GM23338 (cell line): ENCODE results near the gene NT5C1A. TPM values are rescaled to one million over a fixed set of nuclear protein-coding genes. Genes with fewer than 3 reads are reported as not detected.
A peak's percentile ranks its signal among the peaks of the same experiment; 100 is the strongest.

Experiments used
- ATAC-seq: fragments of 200-7000 bp; cut with Tn5 transposase; 3 replicates; pipeline ENCODE4 v1.9.1; 2020
- DNase-seq: peaks from one replicate; pipeline ENCODE4 v3.0.0-alpha.2; 2015; ENCODE audit warnings: low spot score
- H2AFZ ChIP-seq: fragments of 200-600 bp; sonication (generic); 2 replicates; pipeline ENCODE4 v1.8.0; 2016; ENCODE audit warnings: antibody characterized with exemption, mild to moderate bottlenecking, moderate library complexity
- H3F3A ChIP-seq: fragments of 200-600 bp; sonication (generic); replicated peaks from 2 replicates; pipeline ENCODE4 v1.8.0; 2017; ENCODE audit warnings: antibody characterized with exemption, mixed run types, low read depth
- H3K27ac ChIP-seq: fragments of 200-600 bp; sonication (generic); 2 replicates; pipeline ENCODE4 v1.6.1; 2016; ENCODE audit warnings: low read depth
- H3K27me3 ChIP-seq: fragments of 200-600 bp; sonication (generic); 2 replicates; pipeline ENCODE4 v1.8.0; 2016; ENCODE audit warnings: mild to moderate bottlenecking, mixed run types, moderate library complexity; ENCODE audit not compliant: insufficient read depth
- H3K36me3 ChIP-seq: fragments of 200-600 bp; sonication (generic); 2 replicates; pipeline ENCODE4 v1.8.0; 2016; ENCODE audit warnings: mild to moderate bottlenecking; ENCODE audit not compliant: insufficient read depth
- H3K4me1 ChIP-seq: fragments of 200-600 bp; sonication (generic); 2 replicates; pipeline ENCODE4 v1.8.0; 2016; ENCODE audit warnings: mild to moderate bottlenecking, moderate library complexity; ENCODE audit not compliant: insufficient read depth
- H3K4me2 ChIP-seq: fragments of 200-600 bp; sonication (generic); 2 replicates; pipeline ENCODE4 v1.7.1; 2017; ENCODE audit warnings: mixed run types
- H3K4me3 ChIP-seq: fragments of 200-600 bp; sonication (generic); 2 replicates; pipeline ENCODE4 v1.6.1; 2016; ENCODE audit warnings: mixed run types
- H3K79me2 ChIP-seq: fragments of 200-600 bp; sonication (generic); replicated peaks from 2 replicates; pipeline ENCODE4 v1.8.0; 2017; ENCODE audit warnings: mild to moderate bottlenecking; ENCODE audit not compliant: insufficient read depth
- H3K9me2 ChIP-seq: fragments of 200-600 bp; sonication (generic); 2 replicates; pipeline ENCODE4 v1.8.0; 2017; ENCODE audit not compliant: insufficient read depth
- H4K20me1 ChIP-seq: fragments of 200-600 bp; sonication (generic); replicated peaks from 2 replicates; pipeline ENCODE4 v1.8.0; 2017; ENCODE audit warnings: mild to moderate bottlenecking; ENCODE audit not compliant: insufficient read depth
- H3K27ac Mint-ChIP-seq: 2 replicates; pipeline ENCODE4 v1.8.0; 2020; ENCODE audit warnings: inconsistent platforms, mild to moderate bottlenecking, moderate library complexity, mixed read lengths
- H3K27me3 Mint-ChIP-seq: 3 replicates; pipeline ENCODE4 v1.8.0; 2022; ENCODE audit warnings: low read depth, mild to moderate bottlenecking, moderate library complexity, mixed read lengths, inconsistent platforms; ENCODE audit not compliant: insufficient read depth, poor library complexity
- H3K36me3 Mint-ChIP-seq: 3 replicates; pipeline ENCODE4 v1.8.0; 2021; ENCODE audit warnings: low read depth, mild to moderate bottlenecking, inconsistent platforms, moderate library complexity, mixed read lengths
- H3K4me1 Mint-ChIP-seq: 3 replicates; pipeline ENCODE4 v1.8.0; 2020; ENCODE audit warnings: mild to moderate bottlenecking, inconsistent platforms, mixed read lengths
- H3K4me3 Mint-ChIP-seq: 3 replicates; pipeline ENCODE4 v1.8.0; 2021; ENCODE audit warnings: moderate library complexity, mild to moderate bottlenecking, inconsistent platforms, mixed read lengths
- H3K9me3 Mint-ChIP-seq: 3 replicates; pipeline ENCODE4 v1.8.0; 2020; ENCODE audit warnings: moderate library complexity, mild to moderate bottlenecking, inconsistent platforms, mixed read lengths
- CREB1 ChIP-seq: fragments of 250-450 bp; sonication (Bioruptor Pico); IDR thresholded peaks from 2 replicates; pipeline ENCODE4 v1.5.0; 2020; ENCODE audit warnings: low read depth, mild to moderate bottlenecking, moderate library complexity
- NANOG ChIP-seq: IDR thresholded peaks from 2 replicates; pipeline ENCODE4 v1.6.1; 2016; ENCODE audit warnings: antibody characterized with exemption, borderline replicate concordance
- POLR2AphosphoS5 ChIP-seq: IDR thresholded peaks from 2 replicates; pipeline ENCODE4 v1.6.1; 2016; ENCODE audit warnings: antibody characterized with exemption, low read depth
- STAT1 ChIP-seq: IDR thresholded peaks from one replicate; pipeline ENCODE4 v1.6.1; 2016; ENCODE audit warnings: antibody characterized with exemption; ENCODE audit not compliant: unreplicated experiment
- ZNF331 ChIP-seq: fragments of 250-450 bp; sonication (Bioruptor Pico); IDR thresholded peaks from 2 replicates; pipeline ENCODE4 v1.5.0; 2020; ENCODE audit warnings: low read depth, mild to moderate bottlenecking, moderate library complexity
- polyA plus RNA-seq: library from polyadenylated mRNA; unstranded; fragments of >200 nt; fragmentation: Nextera tagmentation; extraction: Ambion mirVana; gene quantifications from 2 replicates; pipeline ENCODE4 v1.2.1, GENCODE V29; 2016
- total RNA-seq: library from RNA; depleted of rRNA; stranded (reverse); fragments of >200 nt; shearing (Covaris generic); gene quantifications from 2 replicates; pipeline ENCODE4 v1.2.3, GENCODE V29; 2014
- TF ChIP-seq, protein P1 (sequence below): fragments of 250-450 bp; sonication (Bioruptor Pico); IDR thresholded peaks from 2 replicates; pipeline ENCODE4 v1.5.0; 2020; ENCODE audit warnings: mild to moderate bottlenecking, moderate library complexity
- TF ChIP-seq, protein P2 (sequence below): IDR thresholded peaks from 2 replicates; pipeline ENCODE4 v1.6.1; 2016; ENCODE audit warnings: antibody characterized with exemption
- TF ChIP-seq, protein P3 (sequence below): IDR thresholded peaks from one replicate; pipeline ENCODE4 v1.6.1; 2018; ENCODE audit warnings: antibody characterized with exemption; ENCODE audit not compliant: unreplicated experiment
- TF ChIP-seq, protein P4 (sequence below), 2 experiments: fragments of 200-600 bp in 1 of 2; sonication (generic) in 1 of 2; conservative IDR thresholded peaks; 2 replicates each; pipeline versions ENCODE4 v1.5.1 to v1.6.1; 2016 to 2017; ENCODE audit warnings: antibody characterized with exemption in 2 of 2, low read depth in 2 of 2, mild to moderate bottlenecking in 2 of 2, moderate library complexity in 1 of 2

The NT5C1A gene
- total and polyA plus RNA-seq, 2 experiments from 2014 or later: not detected

DNA sequence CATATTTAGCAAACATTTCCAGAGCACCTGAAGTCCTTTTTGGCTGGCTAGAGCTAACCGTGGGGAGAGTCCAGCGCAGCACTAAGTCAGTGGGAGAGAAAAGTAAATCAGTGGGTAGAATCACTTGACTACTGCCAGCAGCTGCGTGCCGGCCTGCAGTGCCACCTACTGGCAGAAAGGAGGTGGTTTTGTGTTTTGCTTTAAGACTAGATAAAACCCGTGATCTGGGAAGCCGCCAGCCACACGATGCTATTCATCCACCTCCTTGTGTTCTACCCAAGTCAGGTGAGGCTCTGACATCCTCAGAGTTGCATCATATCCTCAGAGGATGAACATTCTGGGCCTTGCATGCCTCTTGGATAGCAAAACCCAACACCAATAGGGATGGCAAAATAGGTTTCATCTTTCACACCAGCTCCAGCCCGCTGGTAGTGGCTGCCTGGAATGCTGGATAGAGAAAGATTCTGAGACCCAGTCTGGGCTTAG is 18.3 kb downstream of the NT5C1A start:
- ATAC-seq (peak; percentile 81), DNase-seq (peak; percentile 93)
- Histone ChIP-seq H3K4me2 (no peak overlapping the region), H4K20me1 (no peaks in the 10 kb centered on the region), H3K9me2 (peaks cover 4% of the 10 kb centered on the region; the same call in 1 of the 2 replicates), H2AFZ (no peak overlapping the region), H3K36me3 (no peaks in the 10 kb centered on the region), H3K79me2 (no peaks in the 10 kb centered on the region), H3K4me1 (0 out of 2 replicates have a peak, but pooled peaks cover 6% of the 10 kb centered on the region), H3K4me3 (no peak overlapping the region), H3K27ac (no peak overlapping the region), H3F3A (no peaks in the 10 kb centered on the region), H3K27me3 (peaks cover 26% of the 10 kb centered on the region)
- Mint-ChIP-seq H3K27me3 (peaks cover 15% of the 10 kb centered on the region), H3K4me3 (no peak overlapping the region; the same call in 2 of the 3 replicates), H3K27ac (no peak overlapping the region), H3K36me3 (no peaks in the 10 kb centered on the region), H3K4me1 (peaks cover 12% of the 10 kb centered on the region), H3K9me3 (no peaks in the 10 kb centered on the region)
- TF ChIP-seq, protein P1, sequence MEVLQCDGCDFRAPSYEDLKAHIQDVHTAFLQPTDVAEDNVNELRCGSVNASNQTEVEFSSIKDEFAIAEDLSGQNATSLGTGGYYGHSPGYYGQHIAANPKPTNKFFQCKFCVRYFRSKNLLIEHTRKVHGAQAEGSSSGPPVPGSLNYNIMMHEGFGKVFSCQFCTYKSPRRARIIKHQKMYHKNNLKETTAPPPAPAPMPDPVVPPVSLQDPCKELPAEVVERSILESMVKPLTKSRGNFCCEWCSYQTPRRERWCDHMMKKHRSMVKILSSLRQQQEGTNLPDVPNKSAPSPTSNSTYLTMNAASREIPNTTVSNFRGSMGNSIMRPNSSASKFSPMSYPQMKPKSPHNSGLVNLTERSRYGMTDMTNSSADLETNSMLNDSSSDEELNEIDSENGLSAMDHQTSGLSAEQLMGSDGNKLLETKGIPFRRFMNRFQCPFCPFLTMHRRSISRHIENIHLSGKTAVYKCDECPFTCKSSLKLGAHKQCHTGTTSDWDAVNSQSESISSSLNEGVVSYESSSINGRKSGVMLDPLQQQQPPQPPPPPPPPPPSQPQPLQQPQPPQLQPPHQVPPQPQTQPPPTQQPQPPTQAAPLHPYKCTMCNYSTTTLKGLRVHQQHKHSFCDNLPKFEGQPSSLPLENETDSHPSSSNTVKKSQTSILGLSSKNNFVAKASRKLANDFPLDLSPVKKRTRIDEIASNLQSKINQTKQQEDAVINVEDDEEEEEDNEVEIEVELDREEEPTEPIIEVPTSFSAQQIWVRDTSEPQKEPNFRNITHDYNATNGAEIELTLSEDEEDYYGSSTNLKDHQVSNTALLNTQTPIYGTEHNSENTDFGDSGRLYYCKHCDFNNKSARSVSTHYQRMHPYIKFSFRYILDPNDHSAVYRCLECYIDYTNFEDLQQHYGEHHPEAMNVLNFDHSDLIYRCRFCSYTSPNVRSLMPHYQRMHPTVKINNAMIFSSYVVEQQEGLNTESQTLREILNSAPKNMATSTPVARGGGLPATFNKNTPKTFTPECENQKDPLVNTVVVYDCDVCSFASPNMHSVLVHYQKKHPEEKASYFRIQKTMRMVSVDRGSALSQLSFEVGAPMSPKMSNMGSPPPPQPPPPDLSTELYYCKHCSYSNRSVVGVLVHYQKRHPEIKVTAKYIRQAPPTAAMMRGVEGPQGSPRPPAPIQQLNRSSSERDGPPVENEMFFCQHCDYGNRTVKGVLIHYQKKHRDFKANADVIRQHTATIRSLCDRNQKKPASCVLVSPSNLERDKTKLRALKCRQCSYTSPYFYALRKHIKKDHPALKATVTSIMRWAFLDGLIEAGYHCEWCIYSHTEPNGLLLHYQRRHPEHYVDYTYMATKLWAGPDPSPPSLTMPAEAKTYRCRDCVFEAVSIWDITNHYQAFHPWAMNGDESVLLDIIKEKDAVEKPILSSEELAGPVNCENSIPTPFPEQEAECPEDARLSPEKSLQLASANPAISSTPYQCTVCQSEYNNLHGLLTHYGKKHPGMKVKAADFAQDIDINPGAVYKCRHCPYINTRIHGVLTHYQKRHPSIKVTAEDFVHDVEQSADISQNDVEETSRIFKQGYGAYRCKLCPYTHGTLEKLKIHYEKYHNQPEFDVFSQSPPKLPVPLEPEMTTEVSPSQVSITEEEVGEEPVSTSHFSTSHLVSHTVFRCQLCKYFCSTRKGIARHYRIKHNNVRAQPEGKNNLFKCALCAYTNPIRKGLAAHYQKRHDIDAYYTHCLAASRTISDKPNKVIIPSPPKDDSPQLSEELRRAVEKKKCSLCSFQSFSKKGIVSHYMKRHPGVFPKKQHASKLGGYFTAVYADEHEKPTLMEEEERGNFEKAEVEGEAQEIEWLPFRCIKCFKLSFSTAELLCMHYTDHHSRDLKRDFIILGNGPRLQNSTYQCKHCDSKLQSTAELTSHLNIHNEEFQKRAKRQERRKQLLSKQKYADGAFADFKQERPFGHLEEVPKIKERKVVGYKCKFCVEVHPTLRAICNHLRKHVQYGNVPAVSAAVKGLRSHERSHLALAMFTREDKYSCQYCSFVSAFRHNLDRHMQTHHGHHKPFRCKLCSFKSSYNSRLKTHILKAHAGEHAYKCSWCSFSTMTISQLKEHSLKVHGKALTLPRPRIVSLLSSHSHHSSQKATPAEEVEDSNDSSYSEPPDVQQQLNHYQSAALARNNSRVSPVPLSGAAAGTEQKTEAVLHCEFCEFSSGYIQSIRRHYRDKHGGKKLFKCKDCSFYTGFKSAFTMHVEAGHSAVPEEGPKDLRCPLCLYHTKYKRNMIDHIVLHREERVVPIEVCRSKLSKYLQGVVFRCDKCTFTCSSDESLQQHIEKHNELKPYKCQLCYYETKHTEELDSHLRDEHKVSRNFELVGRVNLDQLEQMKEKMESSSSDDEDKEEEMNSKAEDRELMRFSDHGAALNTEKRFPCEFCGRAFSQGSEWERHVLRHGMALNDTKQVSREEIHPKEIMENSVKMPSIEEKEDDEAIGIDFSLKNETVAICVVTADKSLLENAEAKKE (CRISPR knock-in tag): no peak
- TF ChIP-seq, protein P2, sequence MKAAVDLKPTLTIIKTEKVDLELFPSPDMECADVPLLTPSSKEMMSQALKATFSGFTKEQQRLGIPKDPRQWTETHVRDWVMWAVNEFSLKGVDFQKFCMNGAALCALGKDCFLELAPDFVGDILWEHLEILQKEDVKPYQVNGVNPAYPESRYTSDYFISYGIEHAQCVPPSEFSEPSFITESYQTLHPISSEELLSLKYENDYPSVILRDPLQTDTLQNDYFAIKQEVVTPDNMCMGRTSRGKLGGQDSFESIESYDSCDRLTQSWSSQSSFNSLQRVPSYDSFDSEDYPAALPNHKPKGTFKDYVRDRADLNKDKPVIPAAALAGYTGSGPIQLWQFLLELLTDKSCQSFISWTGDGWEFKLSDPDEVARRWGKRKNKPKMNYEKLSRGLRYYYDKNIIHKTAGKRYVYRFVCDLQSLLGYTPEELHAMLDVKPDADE: no peak
- no peak for TF ChIP-seq ZNF331 (CRISPR knock-in tag)
- TF ChIP-seq POLR2AphosphoS5: no peak
- no peak for TF ChIP-seq NANOG
- TF ChIP-seq, protein P3, sequence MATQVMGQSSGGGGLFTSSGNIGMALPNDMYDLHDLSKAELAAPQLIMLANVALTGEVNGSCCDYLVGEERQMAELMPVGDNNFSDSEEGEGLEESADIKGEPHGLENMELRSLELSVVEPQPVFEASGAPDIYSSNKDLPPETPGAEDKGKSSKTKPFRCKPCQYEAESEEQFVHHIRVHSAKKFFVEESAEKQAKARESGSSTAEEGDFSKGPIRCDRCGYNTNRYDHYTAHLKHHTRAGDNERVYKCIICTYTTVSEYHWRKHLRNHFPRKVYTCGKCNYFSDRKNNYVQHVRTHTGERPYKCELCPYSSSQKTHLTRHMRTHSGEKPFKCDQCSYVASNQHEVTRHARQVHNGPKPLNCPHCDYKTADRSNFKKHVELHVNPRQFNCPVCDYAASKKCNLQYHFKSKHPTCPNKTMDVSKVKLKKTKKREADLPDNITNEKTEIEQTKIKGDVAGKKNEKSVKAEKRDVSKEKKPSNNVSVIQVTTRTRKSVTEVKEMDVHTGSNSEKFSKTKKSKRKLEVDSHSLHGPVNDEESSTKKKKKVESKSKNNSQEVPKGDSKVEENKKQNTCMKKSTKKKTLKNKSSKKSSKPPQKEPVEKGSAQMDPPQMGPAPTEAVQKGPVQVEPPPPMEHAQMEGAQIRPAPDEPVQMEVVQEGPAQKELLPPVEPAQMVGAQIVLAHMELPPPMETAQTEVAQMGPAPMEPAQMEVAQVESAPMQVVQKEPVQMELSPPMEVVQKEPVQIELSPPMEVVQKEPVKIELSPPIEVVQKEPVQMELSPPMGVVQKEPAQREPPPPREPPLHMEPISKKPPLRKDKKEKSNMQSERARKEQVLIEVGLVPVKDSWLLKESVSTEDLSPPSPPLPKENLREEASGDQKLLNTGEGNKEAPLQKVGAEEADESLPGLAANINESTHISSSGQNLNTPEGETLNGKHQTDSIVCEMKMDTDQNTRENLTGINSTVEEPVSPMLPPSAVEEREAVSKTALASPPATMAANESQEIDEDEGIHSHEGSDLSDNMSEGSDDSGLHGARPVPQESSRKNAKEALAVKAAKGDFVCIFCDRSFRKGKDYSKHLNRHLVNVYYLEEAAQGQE: no peak
- no peak for TF ChIP-seq STAT1
- TF ChIP-seq, protein P4, sequence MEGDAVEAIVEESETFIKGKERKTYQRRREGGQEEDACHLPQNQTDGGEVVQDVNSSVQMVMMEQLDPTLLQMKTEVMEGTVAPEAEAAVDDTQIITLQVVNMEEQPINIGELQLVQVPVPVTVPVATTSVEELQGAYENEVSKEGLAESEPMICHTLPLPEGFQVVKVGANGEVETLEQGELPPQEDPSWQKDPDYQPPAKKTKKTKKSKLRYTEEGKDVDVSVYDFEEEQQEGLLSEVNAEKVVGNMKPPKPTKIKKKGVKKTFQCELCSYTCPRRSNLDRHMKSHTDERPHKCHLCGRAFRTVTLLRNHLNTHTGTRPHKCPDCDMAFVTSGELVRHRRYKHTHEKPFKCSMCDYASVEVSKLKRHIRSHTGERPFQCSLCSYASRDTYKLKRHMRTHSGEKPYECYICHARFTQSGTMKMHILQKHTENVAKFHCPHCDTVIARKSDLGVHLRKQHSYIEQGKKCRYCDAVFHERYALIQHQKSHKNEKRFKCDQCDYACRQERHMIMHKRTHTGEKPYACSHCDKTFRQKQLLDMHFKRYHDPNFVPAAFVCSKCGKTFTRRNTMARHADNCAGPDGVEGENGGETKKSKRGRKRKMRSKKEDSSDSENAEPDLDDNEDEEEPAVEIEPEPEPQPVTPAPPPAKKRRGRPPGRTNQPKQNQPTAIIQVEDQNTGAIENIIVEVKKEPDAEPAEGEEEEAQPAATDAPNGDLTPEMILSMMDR (conservative IDR thresholded peaks at IDR 0.05; ENCODE audit: low read depth in 2 of 2): peak; percentile 81 to 91
- TF ChIP-seq CREB1: no peak
